OCI-LY3 (cell line): ENCODE results near the gene BPGM.

Experiments
- H2AFZ ChIP-seq: fragments of 200-600, 300-600 bp; shearing (Covaris generic); 2 replicates; pipeline ENCODE4 v1.6.0; 2014; ENCODE audit warnings: antibody characterized with exemption, low read depth, low read length
- H3K27ac ChIP-seq: fragments of 200-600, 300-600 bp; sonication (generic); 2 replicates; pipeline ENCODE4 v1.5.1; 2014; ENCODE audit warnings: mild to moderate bottlenecking, low read length, moderate library complexity, mixed read lengths
- H3K27me3 ChIP-seq: fragments of 200-600, 300-600 bp; sonication (generic); 2 replicates; pipeline ENCODE4 v1.6.1; 2014; ENCODE audit warnings: low read depth, low read length, mixed read lengths
- H3K36me3 ChIP-seq: fragments of 200-600, 300-600 bp; sonication (generic); replicated peaks from 2 replicates; pipeline ENCODE3; 2014; ENCODE audit warnings: low read depth, low read length, mixed read lengths
- H3K4me1 ChIP-seq: fragments of 300-600, 200-600 bp; sonication (generic); 2 replicates; pipeline ENCODE4 v1.6.1; 2014; ENCODE audit warnings: low read length, mixed read lengths
- H3K4me2 ChIP-seq: fragments of 200-600, 300-600 bp; sonication (generic); 2 replicates; pipeline ENCODE4 v1.6.1; 2014; ENCODE audit warnings: low read length, mixed read lengths
- H3K4me3 ChIP-seq: fragments of 300-600, 200-600 bp; sonication (generic); 2 replicates; pipeline ENCODE4 v1.5.1; 2014; ENCODE audit warnings: antibody characterized with exemption, mild to moderate bottlenecking, low read length, moderate library complexity
- H3K79me2 ChIP-seq: fragments of 300-600, 200-600 bp; shearing (Covaris generic); 2 replicates; pipeline ENCODE4 v1.6.1; 2014; ENCODE audit warnings: mild to moderate bottlenecking, low read length, mixed read lengths
- H3K9ac ChIP-seq: fragments of 300-600, 200-600 bp; shearing (Covaris generic); 2 replicates; pipeline ENCODE4 v1.6.0; 2014; ENCODE audit warnings: mild to moderate bottlenecking, low read length, moderate library complexity
- H3K9me3 ChIP-seq: fragments of 200-600, 300-600 bp; shearing (Covaris generic); 2 replicates; pipeline ENCODE4 v1.6.1; 2014; ENCODE audit warnings: low read length, mixed read lengths; ENCODE audit not compliant: insufficient read depth
- H4K20me1 ChIP-seq: fragments of 200-600, 300-600 bp; sonication (generic); 2 replicates; pipeline ENCODE4 v1.6.1; 2016; ENCODE audit warnings: low read length, mixed read lengths; ENCODE audit not compliant: insufficient read depth
- CTCF ChIP-seq: fragments of 200-600, 300-600 bp; sonication (generic); IDR thresholded peaks from 2 replicates; pipeline ENCODE4 v1.5.1; 2014; ENCODE audit warnings: antibody characterized with exemption, low read length, low read depth
- EZH2phosphoT487 ChIP-seq: fragments of 200-600 bp; shearing (Covaris generic); IDR thresholded peaks from 2 replicates; pipeline ENCODE4 v1.6.1; 2018; ENCODE audit warnings: antibody characterized with exemption, mixed run types, low read depth

The BPGM gene

GRCh38 chr7:134694299-134694698 lies 47.6 kb downstream of the BPGM start:
- no peak for TF ChIP-seq EZH2phosphoT487
- TF ChIP-seq CTCF = peak; percentile 36
- no peaks in the 10 kb centered on the region for H4K20me1 ChIP-seq
- H3K27ac ChIP-seq = no peak overlapping the region
- no peak overlapping the region for H3K4me2 ChIP-seq
- no peaks in the 10 kb centered on the region for H3K36me3 ChIP-seq
- no peak overlapping the region for H2AFZ ChIP-seq
- H3K9me3 ChIP-seq = no peaks in the 10 kb centered on the region
- H3K9ac ChIP-seq = no peak overlapping the region
- peaks cover 8% of the 10 kb centered on the region for H3K27me3 ChIP-seq
- no peak overlapping the region for H3K4me3 ChIP-seq
- H3K79me2 ChIP-seq = no peaks in the 10 kb centered on the region
- no peaks in the 10 kb centered on the region for H3K4me1 ChIP-seq

GRCh38 chr7:134694767-134695166 lies 48.1 kb downstream of the BPGM start:
- no peak overlapping the region for H3K27ac ChIP-seq
- no peak overlapping the region for H3K4me3 ChIP-seq
- no peaks in the 10 kb centered on the region for H3K9me3 ChIP-seq
- peaks cover 8% of the 10 kb centered on the region for H3K27me3 ChIP-seq
- TF ChIP-seq EZH2phosphoT487 (no peak), CTCF (no peak)
- no peak overlapping the region for H3K4me2 ChIP-seq
- H3K4me1 ChIP-seq = no peaks in the 10 kb centered on the region
- no peaks in the 10 kb centered on the region for H3K79me2 ChIP-seq
- no peak overlapping the region for H2AFZ ChIP-seq
- H3K36me3 ChIP-seq = no peaks in the 10 kb centered on the region
- H4K20me1 ChIP-seq = no peaks in the 10 kb centered on the region
- H3K9ac ChIP-seq = no peak overlapping the region

GRCh38 chr7:134695321-134695860 lies 48.7 kb downstream of the BPGM start:
- peaks cover 8% of the 10 kb centered on the region for H3K27me3 ChIP-seq
- H3K4me2 ChIP-seq = no peak overlapping the region
- no peaks in the 10 kb centered on the region for H3K9me3 ChIP-seq
- H3K79me2 ChIP-seq = no peaks in the 10 kb centered on the region
- no peak overlapping the region for H3K27ac ChIP-seq
- TF ChIP-seq EZH2phosphoT487 (no peak), CTCF (no peak)
- H3K36me3 ChIP-seq = no peaks in the 10 kb centered on the region
- no peaks in the 10 kb centered on the region for H4K20me1 ChIP-seq
- H3K4me1 ChIP-seq = no peaks in the 10 kb centered on the region
- H3K9ac ChIP-seq = no peak overlapping the region
- H3K4me3 ChIP-seq = no peak overlapping the region
- no peak overlapping the region for H2AFZ ChIP-seq

- TF ChIP-seq CTCF = no peak
- no peak for TF ChIP-seq EZH2phosphoT487
- Histone ChIP-seq H3K79me2 (no peaks in the 10 kb centered on the region), H2AFZ (no peak overlapping the region), H3K4me2 (no peak overlapping the region), H3K36me3 (no peaks in the 10 kb centered on the region), H3K9me3 (no peaks in the 10 kb centered on the region), H3K4me3 (no peak overlapping the region), H3K27me3 (peaks cover 8% of the 10 kb centered on the region), H3K9ac (no peak overlapping the region), H3K27ac (no peak overlapping the region), H4K20me1 (no peaks in the 10 kb centered on the region), H3K4me1 (no peaks in the 10 kb centered on the region)
Measured at GRCh38 chr7:134696261-134696660, 49.6 kb downstream of the BPGM start.
